ENCODE data around the gene DNM3.

DNM3 gene

GRCh38 chr1:171865106-171865505 lies 23.8 kb downstream of the DNM3 start:
- no peak for TF ChIP-seq CTCF (IDR thresholded peaks at IDR 0.05; ENCODE audit: low read depth, low read length, missing control alignments)
- H3K4me3 ChIP-seq (ENCODE audit: low read depth, low read length): no peak overlapping the region
- no peak for DNase-seq (ENCODE audit: low read depth)

GRCh38 chr1:171867236-171867635 lies 25.9 kb downstream of the DNM3 start:
- TF ChIP-seq CTCF (IDR thresholded peaks at IDR 0.05; ENCODE audit: low read depth, low read length, missing control alignments): no peak
- DNase-seq (ENCODE audit: low read depth): no peak
- H3K4me3 ChIP-seq (ENCODE audit: low read depth, low read length): no peak overlapping the region

GRCh38 chr1:171868217-171868803 lies 27.0 kb downstream of the DNM3 start:
- H3K4me3 ChIP-seq (ENCODE audit: low read depth, low read length): no peak overlapping the region
- no peak for DNase-seq (ENCODE audit: low read depth)
- TF ChIP-seq CTCF (IDR thresholded peaks at IDR 0.05; ENCODE audit: low read depth, low read length, missing control alignments): no peak

GRCh38 chr1:171869097-171869496 lies 27.8 kb downstream of the DNM3 start:
- no peak for DNase-seq (ENCODE audit: low read depth)
- H3K4me3 ChIP-seq (ENCODE audit: low read depth, low read length): no peak overlapping the region
- no peak for TF ChIP-seq CTCF (IDR thresholded peaks at IDR 0.05; ENCODE audit: low read depth, low read length, missing control alignments)

GRCh38 chr1:171871848-171872247 lies 30.6 kb downstream of the DNM3 start:
- DNase-seq (ENCODE audit: low read depth): no peak
- H3K4me3 ChIP-seq (ENCODE audit: low read depth, low read length): no peak overlapping the region
- TF ChIP-seq CTCF (IDR thresholded peaks at IDR 0.05; ENCODE audit: low read depth, low read length, missing control alignments): no peak

- no peak for TF ChIP-seq CTCF (IDR thresholded peaks at IDR 0.05; ENCODE audit: low read depth, low read length, missing control alignments)
- no peak for DNase-seq (ENCODE audit: low read depth)
These were observed 31.1 kb downstream of the DNM3 start for GRCh38 chr1:171872430-171872829.

GRCh38 chr1:171873664-171874063 lies 32.4 kb downstream of the DNM3 start:
- no peak for DNase-seq (ENCODE audit: low read depth)
- no peak overlapping the region for H3K4me3 ChIP-seq (ENCODE audit: low read depth, low read length)
- TF ChIP-seq CTCF (IDR thresholded peaks at IDR 0.05; ENCODE audit: low read depth, low read length, missing control alignments): no peak

More at GRCh38 chr1:171872430-171872829, 31.1 kb downstream of the DNM3 start:
- H3K4me3 ChIP-seq (ENCODE audit: low read depth, low read length): no peak overlapping the region
